ENCODE results near the gene ZNF408. TPM values are rescaled to one million over a fixed set of nuclear protein-coding genes. Genes with fewer than 3 reads are reported as not detected.

The ZNF408 gene
- polyA plus RNA-seq, 1 of the 3 experiments (the other 2 are of a cell fraction) = 7.1 TPM

- TF ChIP-seq ZBTB33 (IDR thresholded peaks at IDR 0.05; ENCODE audit: borderline replicate concordance, low read depth) (no peak), FOXM1 (IDR thresholded peaks at IDR 0.05; ENCODE audit: low read depth) (no peak), EP300 (IDR thresholded peaks at IDR 0.05; ENCODE audit: borderline replicate concordance in 1 of 2, low read depth in 1 of 2, low read length in 1 of 2) (no peak), USF2 (IDR thresholded peaks at IDR 0.05; ENCODE audit: borderline replicate concordance, low read depth, low read length) (no peak), NFIC (IDR thresholded peaks at IDR 0.05; ENCODE audit: borderline replicate concordance) (no peak), SMC3 (IDR thresholded peaks at IDR 0.05; ENCODE audit: low read depth, low read length) (no peak), FOSL2 (IDR thresholded peaks at IDR 0.05; ENCODE audit: borderline replicate concordance, low read depth) (no peak)
Measured at GRCh38 chr11:46671958-46672315, 28.9 kb upstream of the ZNF408 start (continued).

GRCh38 chr11:46672381-46672839, 28.4 kb upstream of the ZNF408 start:
- H3K36me3 ChIP-seq (replicated peaks in 1 of 2; ENCODE audit: control insufficient read depth in 1 of 2, insufficient read depth in 2 of 2, low read length in 1 of 2) = peaks cover 34 to 63% of the 10 kb centered on the region in 2 experiments

GRCh38 chr11:46673713-46674462, 26.9 kb upstream of the ZNF408 start:
- Histone ChIP-seq H3K9ac (no peak overlapping the region), H3K9me2 (no peaks in the 10 kb centered on the region), H3K4me2 (no peak overlapping the region), H4K20me1 (ENCODE audit: insufficient read depth) (no peaks in the 10 kb centered on the region), H3K27ac (ENCODE audit: low read depth in 2 of 2, low read length in 1 of 2) (peak overlapping the region in 1 of 2 experiments; percentile 34; a peak in 1 of 4 replicates), H3K27me3 (ENCODE audit: insufficient read depth) (no peaks in the 10 kb centered on the region), H3K4me3 (ENCODE audit: low read depth in 2 of 2, low read length in 1 of 2) (no peak overlapping the region), H3K79me2 (ENCODE audit: insufficient read depth) (no peaks in the 10 kb centered on the region), H3F3A (replicated peaks; ENCODE audit: insufficient read depth) (peaks cover 7% of the 10 kb centered on the region), H2AFZ (ENCODE audit: low read depth) (no peak overlapping the region), H3K4me1 (ENCODE audit: control insufficient read depth in 1 of 2, insufficient read depth in 2 of 2, low read depth in 1 of 2, low read length in 1 of 2) (peaks cover 0 to 15% of the 10 kb centered on the region in 2 experiments; a peak in 1 of 4 replicates), H3K36me3 (replicated peaks in 1 of 2; ENCODE audit: control insufficient read depth in 1 of 2, insufficient read depth in 2 of 2, low read length in 1 of 2) (peaks cover 29 to 59% of the 10 kb centered on the region in 2 experiments), H3K9me3 (no peaks in the 10 kb centered on the region)
- POLR2A ChIA-PET = interaction anchor here (0.6 to 1.5 kb wide), 3 partner anchors 13 to 34 kb away, joined by 3 to 4 read pairs (median 3); no protein-coding TSS in a partner anchor
- WGBS (ENCODE audit: low lambda C conversion rate) = 78% methylated on average over 3 of the region's 6 CpGs
- no peak for DNase-seq
- TF ChIP-seq MEF2A (IDR thresholded peaks at IDR 0.05; ENCODE audit: borderline replicate concordance, low read depth) = no peak
- TF ChIP-seq USF1 (IDR thresholded peaks at IDR 0.05; ENCODE audit: borderline replicate concordance, low read depth) = no peak
- CTCF ChIA-PET = interaction anchor here (0.7 to 1.4 kb wide), 6 partner anchors 9 to 284 kb away, joined by 3 to 5 read pairs (median 4); no protein-coding TSS in a partner anchor

More at GRCh38 chr11:46672381-46672839, 28.4 kb upstream of the ZNF408 start:
- POLR2A ChIA-PET = no interaction called here
- Histone ChIP-seq H3K4me3 (ENCODE audit: low read depth in 2 of 2, low read length in 1 of 2) (no peak overlapping the region), H3K9ac (no peak overlapping the region), H3K9me2 (no peaks in the 10 kb centered on the region), H3K27me3 (ENCODE audit: insufficient read depth) (no peaks in the 10 kb centered on the region), H3K4me1 (ENCODE audit: control insufficient read depth in 1 of 2, insufficient read depth in 2 of 2, low read depth in 1 of 2, low read length in 1 of 2) (peaks cover 0 to 15% of the 10 kb centered on the region in 2 experiments; a peak in 1 of 4 replicates), H3K27ac (ENCODE audit: low read depth in 2 of 2, low read length in 1 of 2) (no peak overlapping the region), H2AFZ (ENCODE audit: low read depth) (no peak overlapping the region), H3F3A (replicated peaks; ENCODE audit: insufficient read depth) (peaks cover 3% of the 10 kb centered on the region), H4K20me1 (ENCODE audit: insufficient read depth) (no peaks in the 10 kb centered on the region), H3K79me2 (ENCODE audit: insufficient read depth) (no peaks in the 10 kb centered on the region), H3K4me2 (no peak overlapping the region), H3K9me3 (no peaks in the 10 kb centered on the region)
- DNase-seq = no peak
- WGBS (ENCODE audit: low lambda C conversion rate) = 100% methylated on average over 3 of the region's 7 CpGs
- no peak for TF ChIP-seq MEF2A (IDR thresholded peaks at IDR 0.05; ENCODE audit: borderline replicate concordance, low read depth)
- CTCF ChIA-PET = no interaction called here
